Uterus (tissue), 2 donors: ENCODE measurements around the gene NPS.

Experiments used
- CTCF ChIP-seq, 4 experiments: fragments of 200-600 bp in 2 of 4; fragments of 450-650 bp in 2 of 4; sonication (generic) in 2 of 4; IDR thresholded peaks; one replicate each; pipeline ENCODE4 v1.5.1; 2016 to 2019; ENCODE audit warnings: antibody characterized with exemption in 4 of 4, mild to moderate bottlenecking in 2 of 4, moderate library complexity in 1 of 4
- POLR2A ChIP-seq, 2 donors: fragments of 450-650 bp; IDR thresholded peaks; one replicate each; pipeline ENCODE4 v1.6.1; 2016; ENCODE audit warnings: antibody characterized with exemption in 2 of 2, mild to moderate bottlenecking in 1 of 2, moderate library complexity in 1 of 2

DNA sequence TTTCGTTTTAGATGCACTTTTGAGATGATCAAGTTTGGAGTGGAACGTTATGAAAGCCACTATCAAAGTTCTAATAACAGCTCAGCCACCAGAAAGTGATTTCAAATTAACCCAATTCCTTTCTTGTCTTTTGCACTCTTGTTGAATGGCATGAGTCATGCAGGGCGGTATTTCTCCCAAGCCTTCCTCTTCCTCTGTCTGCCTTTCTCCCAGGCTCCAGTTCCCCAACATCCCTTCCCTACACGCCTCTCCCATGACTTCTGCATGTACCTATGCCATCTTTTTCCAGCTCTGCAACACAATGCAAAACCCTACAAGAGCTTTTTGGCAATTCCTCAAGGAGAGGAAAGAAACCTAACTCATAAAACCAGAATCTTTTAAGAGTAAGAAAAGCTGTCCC, 21.8 kb upstream of the NPS start:
- TF ChIP-seq CTCF (IDR thresholded peaks at IDR 0.05) = no peak
- TF ChIP-seq POLR2A (IDR thresholded peaks at IDR 0.05) = no peak
